Central memory CD8-positive, alpha-beta T cell (primary cell): ENCODE results near the gene FCRL1.
A peak's percentile ranks its signal among the peaks of the same experiment; 100 is the strongest.

Experiments
- ATAC-seq: fragments of 150-1000 bp; cut with Tn5 transposase; replicated peaks from 2 replicates; pipeline ENCODE4 v1.10.0; 2022; ENCODE audit warnings: mild to moderate bottlenecking, moderate FRiP score, moderate number of reproducible peaks; ENCODE audit not compliant: poor library complexity, severe bottlenecking; ENCODE audit errors: extremely low read depth
- DNase-seq, 2 donors: peaks; one replicate each; pipeline ENCODE4 v3.0.0; 2021; ENCODE audit warnings: low spot score in 2 of 2
- H3K27ac Mint-ChIP-seq: one replicate; pipeline ENCODE4 v1.8.0; 2022; ENCODE audit warnings: low read depth, mild to moderate bottlenecking, moderate library complexity, mixed read lengths
- H3K27me3 Mint-ChIP-seq: one replicate; pipeline ENCODE4 v1.8.0; 2022; ENCODE audit warnings: mixed read lengths
- H3K36me3 Mint-ChIP-seq: one replicate; pipeline ENCODE4 v1.8.0; 2022; ENCODE audit warnings: mild to moderate bottlenecking, moderate library complexity, mixed read lengths; ENCODE audit not compliant: insufficient read depth
- H3K4me1 Mint-ChIP-seq: one replicate; pipeline ENCODE4 v1.8.0; 2022; ENCODE audit warnings: mixed read lengths
- H3K4me3 Mint-ChIP-seq: one replicate; pipeline ENCODE4 v1.8.0; 2022; ENCODE audit warnings: mild to moderate bottlenecking, moderate library complexity, mixed read lengths
- H3K9me3 Mint-ChIP-seq: one replicate; pipeline ENCODE4 v1.8.0; 2022; ENCODE audit warnings: mixed read lengths

Gene FCRL1

DNA sequence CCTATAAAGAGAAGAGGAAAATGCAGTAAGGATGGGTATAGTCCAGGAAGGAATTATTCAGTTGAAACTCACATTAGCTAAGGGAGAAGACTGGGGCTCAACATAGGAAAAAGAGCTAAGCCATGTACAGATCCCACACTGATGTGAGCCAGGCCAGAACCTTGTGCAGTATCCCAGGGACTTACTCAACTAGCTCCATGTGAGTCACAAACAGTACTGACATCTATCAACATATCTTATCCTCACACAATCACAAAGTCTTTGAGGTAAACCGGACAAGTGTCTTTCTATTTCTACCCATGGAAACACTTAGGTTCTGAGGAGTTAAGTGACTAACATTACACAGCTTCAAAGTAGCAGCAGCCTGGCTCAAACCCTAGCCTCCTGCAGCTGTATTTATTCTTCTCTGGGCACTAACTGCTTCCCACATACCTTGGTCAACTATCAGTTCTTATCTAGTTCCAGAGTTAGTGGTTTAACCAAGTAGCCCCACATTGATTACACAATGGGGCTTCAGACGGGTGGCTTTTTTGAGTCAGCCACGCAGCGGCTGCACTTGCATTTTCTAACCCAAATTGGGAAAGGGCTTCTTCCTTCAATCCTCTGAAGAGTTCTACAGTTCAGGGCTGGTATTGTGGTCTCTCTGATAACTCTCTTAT, 12.2 kb upstream of the FCRL1 start:
- Mint-ChIP-seq H3K4me3 (no peak overlapping the region), H3K27me3 (no peaks in the 10 kb centered on the region), H3K27ac (no peak overlapping the region), H3K4me1 (no peaks in the 10 kb centered on the region), H3K9me3 (no peaks in the 10 kb centered on the region), H3K36me3 (no peaks in the 10 kb centered on the region)
- DNase-seq: no peak
- no peak for ATAC-seq

DNA sequence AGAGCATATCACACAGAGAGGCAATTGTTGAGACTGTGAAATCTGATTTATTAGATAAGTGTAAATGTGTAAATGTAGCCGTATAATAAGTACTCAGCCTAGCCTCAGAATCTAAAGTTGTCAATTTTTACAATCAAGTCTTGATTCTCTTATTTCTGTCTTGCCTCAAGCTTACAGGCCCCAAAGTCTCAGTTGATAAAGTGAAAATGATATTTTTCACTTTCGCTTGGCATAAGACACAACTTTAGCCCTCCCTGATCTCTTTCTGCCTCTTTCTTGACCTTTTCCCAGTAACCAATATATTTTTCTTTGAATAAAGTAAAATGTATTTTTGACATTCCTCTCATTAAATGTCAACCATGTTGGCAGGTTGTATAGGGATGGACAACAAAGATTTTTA, 11.0 kb upstream of the FCRL1 start:
- peaks cover 5% of the 10 kb centered on the region for H3K27me3 Mint-ChIP-seq
- no peaks in the 10 kb centered on the region for H3K4me1 Mint-ChIP-seq
- H3K9me3 Mint-ChIP-seq: no peaks in the 10 kb centered on the region
- no peaks in the 10 kb centered on the region for H3K36me3 Mint-ChIP-seq
- ATAC-seq (no peak), DNase-seq (no peak)
- no peak overlapping the region for H3K27ac Mint-ChIP-seq
- H3K4me3 Mint-ChIP-seq: no peak overlapping the region

DNA sequence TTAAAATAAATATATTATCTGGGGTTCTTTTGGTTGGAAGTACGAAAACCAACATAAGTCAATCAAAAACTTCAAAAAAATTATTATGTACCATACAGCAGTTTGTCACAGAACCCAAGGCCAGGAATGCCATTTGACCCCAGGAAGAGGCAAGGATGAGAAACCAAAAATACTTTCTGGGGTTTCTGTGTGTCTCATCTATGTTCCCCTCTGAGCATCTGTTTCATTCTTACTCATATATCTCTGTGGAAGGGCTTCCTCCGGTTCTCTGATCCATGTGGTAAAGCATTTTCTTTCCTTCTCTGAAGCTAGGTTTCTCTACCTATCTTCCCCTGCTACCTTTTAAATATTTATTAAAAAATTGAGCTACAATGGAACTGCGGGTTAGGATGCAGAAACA, 9.8 kb upstream of the FCRL1 start:
- Mint-ChIP-seq H3K9me3 (no peaks in the 10 kb centered on the region), H3K4me3 (no peak overlapping the region), H3K4me1 (no peaks in the 10 kb centered on the region), H3K36me3 (no peaks in the 10 kb centered on the region), H3K27ac (no peak overlapping the region), H3K27me3 (peaks cover 11% of the 10 kb centered on the region)
- DNase-seq: no peak
- ATAC-seq: no peak

GRCh38 chr1:157829210-157829609, 9.3 kb upstream of the FCRL1 start:
- Mint-ChIP-seq H3K27ac (no peak overlapping the region), H3K4me3 (no peak overlapping the region), H3K27me3 (peaks cover 16% of the 10 kb centered on the region), H3K36me3 (no peaks in the 10 kb centered on the region), H3K9me3 (no peaks in the 10 kb centered on the region), H3K4me1 (no peaks in the 10 kb centered on the region)
- DNase-seq (no peak), ATAC-seq (no peak)

DNA sequence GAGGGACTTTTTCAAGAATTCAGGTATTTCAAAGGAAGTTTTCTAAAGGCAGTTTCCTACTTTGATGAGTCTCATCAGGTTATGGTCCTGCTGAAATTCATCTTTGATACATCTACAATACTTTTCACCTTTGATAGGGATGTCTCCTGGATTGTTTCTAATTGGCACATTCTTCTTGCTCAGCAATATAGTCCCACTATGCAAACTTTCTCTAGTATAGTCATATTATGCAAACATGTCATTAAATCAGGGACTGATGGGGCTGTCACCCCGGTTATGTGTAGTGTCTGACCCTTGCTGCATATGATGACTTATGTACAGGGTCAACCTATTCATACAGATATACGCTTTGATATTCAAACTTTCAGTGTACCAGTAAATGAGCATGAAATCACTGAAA, 379 bp upstream of the FCRL1 start:
- H3K9me3 Mint-ChIP-seq: no peaks in the 10 kb centered on the region
- no peak overlapping the region for H3K4me3 Mint-ChIP-seq
- peaks cover 24% of the 10 kb centered on the region for H3K27me3 Mint-ChIP-seq
- H3K36me3 Mint-ChIP-seq: peaks cover 2% of the 10 kb centered on the region
- no peak overlapping the region for H3K27ac Mint-ChIP-seq
- ATAC-seq: no peak
- DNase-seq: no peak
- H3K4me1 Mint-ChIP-seq: no peaks in the 10 kb centered on the region

- H3K27me3 Mint-ChIP-seq: peaks cover 26% of the 10 kb centered on the region
- no peak for ATAC-seq
- H3K4me3 Mint-ChIP-seq: no peak overlapping the region
- H3K4me1 Mint-ChIP-seq: no peaks in the 10 kb centered on the region
- peaks cover 4% of the 10 kb centered on the region for H3K9me3 Mint-ChIP-seq
- H3K36me3 Mint-ChIP-seq: peaks cover 2% of the 10 kb centered on the region
- no peak for DNase-seq
- H3K27ac Mint-ChIP-seq: no peak overlapping the region
Measured at GRCh38 chr1:157819215-157819614, 705 bp downstream of the FCRL1 start.

GRCh38 chr1:157813269-157813668, 6.7 kb downstream of the FCRL1 start:
- H3K27me3 Mint-ChIP-seq: peaks cover 40% of the 10 kb centered on the region
- no peak overlapping the region for H3K4me3 Mint-ChIP-seq
- no peak for ATAC-seq
- H3K27ac Mint-ChIP-seq: no peak overlapping the region
- peaks cover 4% of the 10 kb centered on the region for H3K36me3 Mint-ChIP-seq
- DNase-seq: no peak
- H3K9me3 Mint-ChIP-seq: peaks cover 6% of the 10 kb centered on the region
- no peaks in the 10 kb centered on the region for H3K4me1 Mint-ChIP-seq

DNA sequence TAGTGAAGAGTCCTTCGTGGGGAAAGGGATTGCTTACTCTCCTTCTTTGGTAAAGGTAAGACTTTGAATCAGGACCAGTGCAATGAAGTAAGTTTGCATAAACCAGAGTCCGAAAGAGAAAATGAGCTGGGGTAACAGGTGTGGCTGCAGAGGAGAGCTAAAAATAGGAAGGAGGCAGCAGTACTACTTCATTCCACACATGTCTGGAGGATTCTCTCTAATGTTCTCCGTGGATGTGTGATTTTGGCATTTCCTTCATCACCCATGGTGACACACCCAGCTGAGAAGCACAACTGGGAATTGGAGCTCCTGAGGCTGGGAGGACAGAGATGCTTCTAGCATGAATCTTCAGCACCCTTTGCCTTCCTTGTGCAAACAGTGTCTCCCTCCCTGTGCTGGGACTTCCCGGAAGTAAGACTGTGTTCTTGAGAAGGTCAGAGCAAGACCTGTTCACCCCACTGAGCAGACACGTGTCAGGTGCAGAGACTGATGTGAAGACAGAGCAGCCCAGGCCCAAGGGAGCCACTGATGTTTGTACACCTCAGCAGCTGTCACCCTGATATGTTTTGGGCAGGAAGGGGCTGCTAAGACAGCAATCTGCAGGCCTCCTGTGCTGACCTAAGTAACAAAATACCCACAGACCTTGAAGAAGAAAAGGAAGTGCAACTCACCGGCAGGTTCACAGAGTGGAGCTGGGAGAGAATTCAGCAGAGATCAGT, 13.3 kb downstream of the FCRL1 start:
- DNase-seq: no peak
- Mint-ChIP-seq H3K9me3 (no peaks in the 10 kb centered on the region), H3K27ac (peak overlapping the region; percentile 9), H3K27me3 (peaks cover 16% of the 10 kb centered on the region), H3K36me3 (peaks cover 1% of the 10 kb centered on the region), H3K4me1 (no peaks in the 10 kb centered on the region), H3K4me3 (no peak overlapping the region)
- ATAC-seq: peak; percentile 56

DNA sequence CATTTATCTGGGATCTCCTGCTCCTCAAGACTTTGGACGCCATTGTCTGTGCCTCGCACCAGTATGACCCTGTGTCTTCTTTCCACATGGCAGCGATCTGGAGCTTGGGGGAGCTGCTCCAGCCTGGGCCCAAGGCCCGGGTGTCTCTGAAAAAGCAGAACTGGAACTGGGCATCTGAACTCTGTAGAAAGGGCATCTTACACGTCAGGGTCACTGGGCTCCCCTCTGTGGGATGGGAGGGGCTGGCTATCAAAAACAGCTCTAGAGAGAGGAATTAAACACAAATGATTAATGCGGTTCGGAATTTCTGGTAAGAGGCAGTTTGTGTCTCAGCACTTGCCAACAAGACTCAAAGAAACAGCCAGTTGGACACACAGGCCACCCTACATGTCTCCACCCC, 16.1 kb downstream of the FCRL1 start:
- no peak for DNase-seq
- H3K36me3 Mint-ChIP-seq: peaks cover 1% of the 10 kb centered on the region
- H3K27ac Mint-ChIP-seq: no peak overlapping the region
- no peaks in the 10 kb centered on the region for H3K9me3 Mint-ChIP-seq
- H3K4me3 Mint-ChIP-seq: no peak overlapping the region
- H3K4me1 Mint-ChIP-seq: no peaks in the 10 kb centered on the region
- ATAC-seq: no peak
- H3K27me3 Mint-ChIP-seq: peaks cover 11% of the 10 kb centered on the region

- no peaks in the 10 kb centered on the region for H3K9me3 Mint-ChIP-seq
- H3K27me3 Mint-ChIP-seq: no peaks in the 10 kb centered on the region
- no peaks in the 10 kb centered on the region for H3K4me1 Mint-ChIP-seq
- H3K4me3 Mint-ChIP-seq: no peak overlapping the region
- H3K27ac Mint-ChIP-seq: no peak overlapping the region
- H3K36me3 Mint-ChIP-seq: no peaks in the 10 kb centered on the region
- no peak for DNase-seq
- no peak for ATAC-seq
Measured at GRCh38 chr1:157799996-157800395, 19.9 kb downstream of the FCRL1 start.

DNA sequence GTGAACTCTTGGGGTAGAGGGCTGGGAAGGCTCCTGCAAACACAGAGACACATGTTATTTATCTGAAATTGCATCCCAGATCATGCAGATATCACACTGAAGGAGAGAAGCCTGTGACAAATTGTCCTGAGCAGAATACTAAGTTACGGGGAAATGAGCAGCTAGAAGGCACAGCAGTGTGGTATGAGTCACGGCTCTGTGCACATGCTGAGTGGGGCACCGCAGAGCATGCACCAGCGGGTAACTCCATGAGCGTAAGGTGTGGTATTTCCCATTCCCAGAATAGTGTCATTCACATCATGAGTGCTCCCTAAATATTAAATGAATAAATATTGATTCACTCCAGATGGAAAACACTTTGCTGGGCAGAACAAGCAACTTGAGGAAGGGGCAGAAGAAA, 21.7 kb downstream of the FCRL1 start:
- no peaks in the 10 kb centered on the region for H3K4me1 Mint-ChIP-seq
- ATAC-seq (no peak), DNase-seq (no peak)
- H3K27me3 Mint-ChIP-seq: no peaks in the 10 kb centered on the region
- H3K4me3 Mint-ChIP-seq: no peak overlapping the region
- H3K36me3 Mint-ChIP-seq: no peaks in the 10 kb centered on the region
- no peak overlapping the region for H3K27ac Mint-ChIP-seq
- peaks cover 4% of the 10 kb centered on the region for H3K9me3 Mint-ChIP-seq

DNA sequence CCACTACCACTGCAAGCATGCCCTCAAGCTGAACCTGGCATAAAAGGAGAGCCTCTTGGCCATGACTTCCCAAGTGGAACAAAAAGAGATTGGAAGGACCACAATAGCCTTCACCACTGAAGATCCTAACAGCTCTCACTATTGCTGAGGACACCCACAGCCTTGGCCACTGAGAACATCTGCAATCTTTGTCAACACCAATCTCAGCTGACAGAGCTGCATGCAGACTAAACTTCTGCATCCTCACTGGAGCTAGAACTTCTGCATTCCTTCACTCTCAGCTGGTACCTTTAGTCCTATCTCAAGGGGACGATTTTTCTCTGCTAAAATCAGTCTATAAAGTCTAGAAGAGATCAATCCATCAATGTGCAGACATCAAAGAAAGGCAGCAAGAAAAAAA, 34.7 kb downstream of the FCRL1 start:
- no peak for DNase-seq
- Mint-ChIP-seq H3K4me3 (no peak overlapping the region), H3K27me3 (no peaks in the 10 kb centered on the region), H3K4me1 (peaks cover 14% of the 10 kb centered on the region), H3K9me3 (no peaks in the 10 kb centered on the region), H3K27ac (no peak overlapping the region), H3K36me3 (peaks cover under 1% of the 10 kb centered on the region)
- no peak for ATAC-seq

DNA sequence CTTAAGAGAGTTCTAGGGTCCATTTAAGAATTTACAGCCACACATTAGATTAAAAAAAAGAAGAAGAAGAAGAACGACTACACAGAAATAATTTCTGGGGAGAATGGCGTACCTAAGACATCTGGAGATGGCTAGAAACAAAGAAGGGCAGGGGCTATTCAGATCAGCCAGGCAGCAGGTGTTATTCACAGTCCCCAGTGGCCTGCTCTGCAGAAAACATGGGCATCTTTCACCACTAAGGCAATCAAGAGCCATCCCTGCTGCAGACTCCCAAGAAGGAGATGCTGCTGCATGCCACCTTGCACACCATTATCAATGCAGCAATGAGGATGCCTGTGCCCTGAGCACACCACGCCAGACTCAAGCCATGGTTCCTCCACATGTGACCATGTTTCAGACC, 35.1 kb downstream of the FCRL1 start:
- Mint-ChIP-seq H3K4me1 (peaks cover 14% of the 10 kb centered on the region), H3K27me3 (no peaks in the 10 kb centered on the region), H3K27ac (no peak overlapping the region), H3K36me3 (no peaks in the 10 kb centered on the region), H3K9me3 (no peaks in the 10 kb centered on the region), H3K4me3 (no peak overlapping the region)
- no peak for DNase-seq
- ATAC-seq: no peak
